HPDE6-E6E7 (cell line): Measurements from ENCODE around the gene ZBTB46.
A peak's percentile ranks its signal among the peaks of the same experiment; 100 is the strongest.

Experiments
- DNase-seq: peaks from one replicate; pipeline ENCODE4 v3.0.0; 2011; ENCODE audit warnings: missing footprints; ENCODE audit errors: extremely low spot score

ZBTB46 gene

GRCh38 chr20:63746751-63747315 lies 84.2 kb downstream of the ZBTB46 start:
- no peak for DNase-seq

- no peak for DNase-seq
Observed at GRCh38 chr20:63745961-63746731, 84.9 kb downstream of the ZBTB46 start.

GRCh38 chr20:63745424-63745805 lies 85.6 kb downstream of the ZBTB46 start:
- no peak for DNase-seq

GRCh38 chr20:63744574-63745423 lies 86.3 kb downstream of the ZBTB46 start:
- no peak for DNase-seq

GRCh38 chr20:63744158-63744557 lies 86.9 kb downstream of the ZBTB46 start:
- DNase-seq, result no peak

- DNase-seq, result no peak
Observed at GRCh38 chr20:63743210-63743970, 87.7 kb downstream of the ZBTB46 start.

GRCh38 chr20:63742381-63743024 lies 88.6 kb downstream of the ZBTB46 start:
- no peak for DNase-seq

GRCh38 chr20:63741676-63742380 lies 89.2 kb downstream of the ZBTB46 start:
- no peak for DNase-seq

GRCh38 chr20:63741354-63741675 lies 89.7 kb downstream of the ZBTB46 start:
- DNase-seq, result no peak

- DNase-seq, result peak; percentile 97
Observed at GRCh38 chr20:63740627-63741353, 90.3 kb downstream of the ZBTB46 start.

- no peak for DNase-seq
Observed at GRCh38 chr20:63740070-63740626, 90.9 kb downstream of the ZBTB46 start.

- DNase-seq, result peak; percentile 98
Observed at GRCh38 chr20:63739130-63740069, 91.7 kb downstream of the ZBTB46 start, which contains the start of gene SLC2A4RG. TSS of gene SLC2A4RG (plus strand) at chr20:63739776. CDS start at chr20:63739913, 137 bp downstream.

- no peak for DNase-seq
Observed at GRCh38 chr20:63738687-63739129, 92.4 kb downstream of the ZBTB46 start.

GRCh38 chr20:63737945-63738686 lies 92.9 kb downstream of the ZBTB46 start:
- no peak for DNase-seq

GRCh38 chr20:63737695-63737944 lies 93.4 kb downstream of the ZBTB46 start:
- no peak for DNase-seq

GRCh38 chr20:63736893-63737694 lies 94.0 kb downstream of the ZBTB46 start:
- no peak for DNase-seq
